Stomach (tissue), 9 donors: ENCODE measurements around the gene GCAT. TPM values are rescaled to one million over a fixed set of nuclear protein-coding genes. Genes with fewer than 3 reads are reported as not detected.

Source experiments
- DNase-seq, 2 donors: peaks; one replicate each; pipeline versions ENCODE4 v3.0.0 to v3.0.0-alpha.2; 2013 to 2019
- H3K27ac ChIP-seq, 5 donors: fragments of 200-600 bp in 4 of 5; sonication (generic) in 4 of 5; one replicate each; pipeline ENCODE4 v1.5.1; 2013 to 2019; ENCODE audit warnings: mild to moderate bottlenecking in 1 of 5, moderate library complexity in 1 of 5
- H3K27me3 ChIP-seq, 3 donors: fragments of 200-600 bp; sonication (generic); one replicate each; pipeline ENCODE4 v1.5.1; 2017 to 2019; ENCODE audit warnings: mixed run types in 1 of 3
- H3K36me3 ChIP-seq, 4 donors: fragments of 200-600 bp; sonication (generic); 1 replicate in 3 of 4; 2 replicates in 1 of 4; pipeline ENCODE4 v1.5.1; 2016 to 2019
- H3K4me1 ChIP-seq, 4 donors: fragments of 200-600 bp; sonication (generic); one replicate each; pipeline ENCODE4 v1.5.1; 2016 to 2019
- H3K4me3 ChIP-seq, 4 donors: fragments of 200-600 bp; sonication (generic) in 3 of 4; one replicate each; pipeline ENCODE4 v1.5.1; 2016 to 2019; ENCODE audit warnings: mild to moderate bottlenecking in 1 of 4
- H3K9me3 ChIP-seq, 4 donors: fragments of 200-600 bp; sonication (generic); one replicate each; pipeline ENCODE4 v1.5.1; 2016 to 2019
- EP300 ChIP-seq: sonication (generic); formaldehyde crosslinking; IDR thresholded peaks from one replicate; pipeline ENCODE4 v1.6.1; 2017; ENCODE audit warnings: antibody characterized with exemption
- POLR2A ChIP-seq, 4 donors: fragments of 450-650 bp; IDR thresholded peaks; one replicate each; pipeline ENCODE4 v1.6.1; 2016; ENCODE audit warnings: antibody characterized with exemption in 4 of 4, control low read depth in 2 of 4, mild to moderate bottlenecking in 1 of 4, moderate library complexity in 1 of 4
- POLR2AphosphoS5 ChIP-seq, 3 donors: sonication (generic); formaldehyde crosslinking; IDR thresholded peaks; one replicate each; pipeline ENCODE4 v1.6.1; 2016; ENCODE audit warnings: antibody characterized with exemption in 3 of 3
- WGBS, 5 donors: extraction: QIAGEN DNeasy Blood & Tissue Kit in 3 of 5; methylation state at CpG; one replicate each; pipeline versions ENCODE4 v1.1.5 to v1.1.7; 2013 to 2018; 5-methylcytosine and 5-hydroxymethylcytosine counted together
- intact Hi-C: fragments of 100-400 bp; cut with DNase I; formaldehyde crosslinking; loops from one replicate; pipeline ENCODE4 v1.15.1; 2023; ENCODE audit warnings: low total_unique reads
- polyA plus RNA-seq, 3 donors: library from polyadenylated mRNA; stranded (reverse); fragments of 200-250 nt; gene quantifications; one replicate each; pipeline ENCODE4 v1.2.3, GENCODE V29; 2013
- total RNA-seq, 5 donors: library from RNA; depleted of rRNA; stranded (reverse); fragments of >200 nt; gene quantifications; one replicate each; pipeline versions ENCODE4 v1.1.0 to v1.2.3, GENCODE V29; 2014 to 2016
- TF ChIP-seq, protein P1 (sequence below), 7 experiments: fragments of 450-650 bp in 4 of 7; fragments of 200-600 bp in 3 of 7; sonication (generic) in 3 of 7; IDR thresholded peaks; one replicate each; pipeline ENCODE4 v1.5.1; 2016 to 2019; ENCODE audit warnings: antibody characterized with exemption in 7 of 7, control low read depth in 2 of 7, mild to moderate bottlenecking in 1 of 7
- donor health status: healthy with polysubstance abuse.
- donor health status: Bipolar disorder and iron deficiency.
- donor health status: healthy.

GCAT gene
- total and polyA plus RNA-seq, 8 donors, result 0.45 to 158 (median 23.4) TPM; not detected in 1

DNA sequence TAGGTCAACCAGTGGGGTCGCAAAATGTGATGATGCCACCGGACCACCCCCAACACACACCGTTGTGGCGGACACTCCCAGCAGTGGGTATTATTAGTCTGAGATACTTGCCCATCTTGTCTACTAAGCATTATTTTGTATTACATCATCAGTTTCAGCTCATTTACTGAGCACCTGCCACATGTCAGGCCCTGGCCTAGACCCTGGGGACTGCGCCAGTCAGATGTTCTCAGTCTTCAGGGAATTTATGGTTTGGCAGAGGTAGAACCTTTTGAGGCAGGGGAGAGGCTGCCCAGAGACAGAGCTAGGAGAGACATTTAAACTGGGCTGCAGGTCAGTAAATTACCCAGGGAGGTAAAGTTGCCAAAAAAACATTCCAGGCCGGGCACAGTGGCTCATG is 43.1 kb upstream of the GCAT start:
- H3K9me3 ChIP-seq, result no peaks in the 10 kb centered on the region
- H3K4me3 ChIP-seq, result no peak overlapping the region
- intact Hi-C loops, result no loop called here
- TF ChIP-seq EP300, result no peak
- no peak for TF ChIP-seq POLR2AphosphoS5 (IDR thresholded peaks at IDR 0.05)
- TF ChIP-seq, protein P1, sequence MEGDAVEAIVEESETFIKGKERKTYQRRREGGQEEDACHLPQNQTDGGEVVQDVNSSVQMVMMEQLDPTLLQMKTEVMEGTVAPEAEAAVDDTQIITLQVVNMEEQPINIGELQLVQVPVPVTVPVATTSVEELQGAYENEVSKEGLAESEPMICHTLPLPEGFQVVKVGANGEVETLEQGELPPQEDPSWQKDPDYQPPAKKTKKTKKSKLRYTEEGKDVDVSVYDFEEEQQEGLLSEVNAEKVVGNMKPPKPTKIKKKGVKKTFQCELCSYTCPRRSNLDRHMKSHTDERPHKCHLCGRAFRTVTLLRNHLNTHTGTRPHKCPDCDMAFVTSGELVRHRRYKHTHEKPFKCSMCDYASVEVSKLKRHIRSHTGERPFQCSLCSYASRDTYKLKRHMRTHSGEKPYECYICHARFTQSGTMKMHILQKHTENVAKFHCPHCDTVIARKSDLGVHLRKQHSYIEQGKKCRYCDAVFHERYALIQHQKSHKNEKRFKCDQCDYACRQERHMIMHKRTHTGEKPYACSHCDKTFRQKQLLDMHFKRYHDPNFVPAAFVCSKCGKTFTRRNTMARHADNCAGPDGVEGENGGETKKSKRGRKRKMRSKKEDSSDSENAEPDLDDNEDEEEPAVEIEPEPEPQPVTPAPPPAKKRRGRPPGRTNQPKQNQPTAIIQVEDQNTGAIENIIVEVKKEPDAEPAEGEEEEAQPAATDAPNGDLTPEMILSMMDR (IDR thresholded peaks at IDR 0.05), result no peak
- TF ChIP-seq POLR2A (IDR thresholded peaks at IDR 0.05), result no peak
- H3K27ac ChIP-seq, result no peak overlapping the region
- H3K27me3 ChIP-seq, result no peaks in the 10 kb centered on the region
- DNase-seq, result no peak
- peaks cover 0 to 17% (median 0%) of the 10 kb centered on the region in 4 donors for H3K4me1 ChIP-seq
- 81 to 88% (median 85%) methylated on average over 5 to 6 of the region's 6 CpGs for WGBS, 5 donors
- peaks cover 50 to 100% (median 100%) of the 10 kb centered on the region in 4 donors for H3K36me3 ChIP-seq

DNA sequence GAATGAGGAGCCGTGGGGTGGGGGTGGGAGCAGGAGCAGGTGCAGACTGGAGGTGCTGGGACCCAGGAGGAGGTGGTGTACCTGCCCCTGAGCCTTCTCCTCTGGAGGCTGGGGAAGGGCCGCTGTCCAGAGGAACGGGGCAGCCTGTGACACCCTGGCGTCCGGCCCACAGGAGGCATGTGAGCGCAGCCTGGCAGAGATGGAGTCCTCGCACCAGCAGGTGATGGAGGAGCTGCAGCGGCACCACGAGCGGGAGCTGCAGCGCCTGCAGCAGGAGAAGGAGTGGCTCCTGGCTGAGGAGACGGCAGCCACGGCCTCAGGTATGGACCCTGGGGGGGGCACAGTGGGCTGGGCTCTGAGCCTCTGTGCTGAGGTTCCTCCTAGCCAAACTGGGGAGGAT is 42.2 kb upstream of the GCAT start:
- Histone ChIP-seq H3K36me3 (peaks cover 48 to 100% (median 100%) of the 10 kb centered on the region in 4 donors), H3K27me3 (no peaks in the 10 kb centered on the region)

DNA sequence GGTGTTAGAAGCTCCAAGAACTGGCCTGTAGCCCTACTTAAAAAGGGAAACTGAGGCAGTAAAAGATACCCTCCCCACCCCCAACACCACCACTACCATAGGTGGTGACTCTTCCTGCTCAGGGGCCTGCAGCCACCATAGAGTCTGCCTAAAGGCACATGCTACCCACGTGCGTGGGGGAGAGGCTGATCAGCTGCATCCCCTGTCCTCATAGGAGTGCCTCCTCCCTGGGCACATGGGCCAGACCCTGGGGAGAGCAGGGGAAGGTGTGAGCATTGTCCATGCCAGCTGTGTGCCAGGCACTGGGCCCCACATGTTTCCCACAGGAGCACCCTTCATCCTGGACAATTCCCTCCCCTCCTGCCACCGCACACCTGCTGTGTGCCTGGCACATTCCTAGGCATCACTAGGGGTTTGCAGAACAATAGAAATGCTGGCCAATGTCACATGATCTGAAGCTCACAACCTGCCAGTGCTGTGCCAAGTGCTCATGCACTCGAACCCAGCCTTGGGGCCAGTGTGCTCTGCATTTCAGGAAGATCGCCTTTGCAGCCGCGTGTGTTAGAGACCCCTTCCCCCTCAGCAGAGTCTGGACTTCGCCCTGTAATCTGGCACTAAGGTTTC is 41.7 kb upstream of the GCAT start:
- TF ChIP-seq EP300 (no peak), POLR2A (IDR thresholded peaks at IDR 0.05) (no peak), POLR2AphosphoS5 (IDR thresholded peaks at IDR 0.05) (no peak)
- TF ChIP-seq, protein P1 (IDR thresholded peaks at IDR 0.05), result no peak
- H3K9me3 ChIP-seq, result no peaks in the 10 kb centered on the region
- intact Hi-C loops, result no loop called here
- no peak overlapping the region for H3K27ac ChIP-seq
- no peak for DNase-seq
- WGBS, 5 donors, result 77 to 87% (median 85%) methylated on average over 8 of the region's 8 CpGs
- no peak overlapping the region for H3K4me3 ChIP-seq
- H3K27me3 ChIP-seq, result no peaks in the 10 kb centered on the region
- peaks cover 0 to 17% (median 0%) of the 10 kb centered on the region in 4 donors for H3K4me1 ChIP-seq
- peaks cover 54 to 100% (median 100%) of the 10 kb centered on the region in 4 donors for H3K36me3 ChIP-seq

More for the DNA sequence above, 42.2 kb upstream of the GCAT start:
- no peak overlapping the region for H3K4me3 ChIP-seq
- H3K4me1 ChIP-seq, result peaks cover 0 to 17% (median 0%) of the 10 kb centered on the region in 4 donors
- no peaks in the 10 kb centered on the region for H3K9me3 ChIP-seq
- no peak for TF ChIP-seq POLR2AphosphoS5 (IDR thresholded peaks at IDR 0.05)
- TF ChIP-seq, protein P1 (IDR thresholded peaks at IDR 0.05), result no peak
- WGBS, 5 donors, result 85 to 93% (median 89%) methylated on average over 13 of the region's 13 CpGs
- DNase-seq, result no peak
- no peak overlapping the region for H3K27ac ChIP-seq
- intact Hi-C loops, result no loop called here

DNA sequence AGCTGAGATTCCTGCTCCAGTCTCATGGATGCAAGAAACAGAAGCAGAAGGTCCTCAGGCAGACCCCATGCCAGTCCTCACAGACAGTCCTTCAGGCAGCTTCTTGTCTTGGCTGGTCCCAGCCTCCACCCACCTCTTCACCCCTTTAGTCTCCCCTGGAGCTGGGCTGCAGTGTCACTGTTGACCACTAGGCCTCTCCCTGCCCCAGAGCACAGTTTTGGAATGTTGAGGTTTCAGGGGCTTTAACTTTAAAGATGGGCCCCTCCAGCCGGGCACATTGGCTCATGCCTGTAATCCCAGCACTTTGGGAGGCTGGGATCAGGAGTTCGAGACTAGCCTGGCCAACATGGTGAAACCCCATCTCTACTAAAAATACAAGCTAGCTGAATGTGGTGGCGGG is 39.5 kb upstream of the GCAT start:
- Histone ChIP-seq H3K36me3 (peaks cover 58 to 100% (median 100%) of the 10 kb centered on the region in 4 donors), H3K27ac (no peak overlapping the region), H3K4me3 (no peak overlapping the region), H3K9me3 (no peaks in the 10 kb centered on the region), H3K4me1 (peaks cover 0 to 17% (median 0%) of the 10 kb centered on the region in 4 donors), H3K27me3 (no peaks in the 10 kb centered on the region)
- intact Hi-C loops, result no loop called here
- 93 to 100% (median 98%) methylated on average over 3 of the region's 3 CpGs for WGBS, 5 donors
- TF ChIP-seq EP300, result no peak
- TF ChIP-seq, protein P1 (IDR thresholded peaks at IDR 0.05), result peak in 1 of 7 experiments; percentile 26
- no peak for TF ChIP-seq POLR2A (IDR thresholded peaks at IDR 0.05)
- TF ChIP-seq POLR2AphosphoS5 (IDR thresholded peaks at IDR 0.05), result no peak
- no peak for DNase-seq
